ENCODE measurements around the gene BICRAL.
A peak's percentile ranks its signal among the peaks of the same experiment; 100 is the strongest.
"Not testable (repeated sequence)": the region's sequence is repeated elsewhere in the genome, so short reads cannot be mapped to it uniquely, and the experiment has no call there.

BICRAL gene

GRCh38 chr6:42891199-42891722 lies 109.4 kb downstream of the BICRAL start:
- no peak for TF ChIP-seq CTCF (conservative IDR thresholded peaks at IDR 0.05; ENCODE audit: low read length)

GRCh38 chr6:42894041-42894828 lies 112.4 kb downstream of the BICRAL start:
- not testable (repeated sequence) for DNase-seq (ENCODE audit: low read depth)

More at GRCh38 chr6:42891199-42891722, 109.4 kb downstream of the BICRAL start:
- H3K4me3 ChIP-seq (ENCODE audit: low read length): peak overlapping the region; percentile 94
- no peak for DNase-seq (ENCODE audit: low read depth)

GRCh38 chr6:42896178-42896719 lies 114.4 kb downstream of the BICRAL start:
- no peak overlapping the region for H3K4me3 ChIP-seq (ENCODE audit: low read length)
- TF ChIP-seq CTCF (conservative IDR thresholded peaks at IDR 0.05; ENCODE audit: low read length): no peak
- no peak for DNase-seq (ENCODE audit: low read depth)

More at GRCh38 chr6:42894041-42894828, 112.4 kb downstream of the BICRAL start:
- H3K4me3 ChIP-seq (ENCODE audit: low read length): not testable (repeated sequence)

GRCh38 chr6:42898891-42899361 lies 117.1 kb downstream of the BICRAL start:
- peak; percentile 66 for TF ChIP-seq CTCF (conservative IDR thresholded peaks at IDR 0.05; ENCODE audit: low read length)
- DNase-seq (ENCODE audit: low read depth): peak; percentile 65
- H3K4me3 ChIP-seq (ENCODE audit: low read length): no peak overlapping the region

GRCh38 chr6:42899871-42900270 lies 118.0 kb downstream of the BICRAL start:
- TF ChIP-seq CTCF (conservative IDR thresholded peaks at IDR 0.05; ENCODE audit: low read length): no peak
- DNase-seq (ENCODE audit: low read depth): no peak
- H3K4me3 ChIP-seq (ENCODE audit: low read length): no peak overlapping the region

- peak; percentile 78 for DNase-seq (ENCODE audit: low read depth)
- TF ChIP-seq CTCF (conservative IDR thresholded peaks at IDR 0.05; ENCODE audit: low read length): peak; percentile 78
- H3K4me3 ChIP-seq (ENCODE audit: low read length): no peak overlapping the region
Measured at GRCh38 chr6:42901538-42901957, 119.7 kb downstream of the BICRAL start.

GRCh38 chr6:42902429-42903263 lies 120.8 kb downstream of the BICRAL start:
- not testable (repeated sequence) for DNase-seq (ENCODE audit: low read depth); H3K4me3 ChIP-seq (ENCODE audit: low read length)

Measured in AG10803 (cell line).